ENCODE measurements around the gene DNAJC18.

Gene DNAJC18

DNA sequence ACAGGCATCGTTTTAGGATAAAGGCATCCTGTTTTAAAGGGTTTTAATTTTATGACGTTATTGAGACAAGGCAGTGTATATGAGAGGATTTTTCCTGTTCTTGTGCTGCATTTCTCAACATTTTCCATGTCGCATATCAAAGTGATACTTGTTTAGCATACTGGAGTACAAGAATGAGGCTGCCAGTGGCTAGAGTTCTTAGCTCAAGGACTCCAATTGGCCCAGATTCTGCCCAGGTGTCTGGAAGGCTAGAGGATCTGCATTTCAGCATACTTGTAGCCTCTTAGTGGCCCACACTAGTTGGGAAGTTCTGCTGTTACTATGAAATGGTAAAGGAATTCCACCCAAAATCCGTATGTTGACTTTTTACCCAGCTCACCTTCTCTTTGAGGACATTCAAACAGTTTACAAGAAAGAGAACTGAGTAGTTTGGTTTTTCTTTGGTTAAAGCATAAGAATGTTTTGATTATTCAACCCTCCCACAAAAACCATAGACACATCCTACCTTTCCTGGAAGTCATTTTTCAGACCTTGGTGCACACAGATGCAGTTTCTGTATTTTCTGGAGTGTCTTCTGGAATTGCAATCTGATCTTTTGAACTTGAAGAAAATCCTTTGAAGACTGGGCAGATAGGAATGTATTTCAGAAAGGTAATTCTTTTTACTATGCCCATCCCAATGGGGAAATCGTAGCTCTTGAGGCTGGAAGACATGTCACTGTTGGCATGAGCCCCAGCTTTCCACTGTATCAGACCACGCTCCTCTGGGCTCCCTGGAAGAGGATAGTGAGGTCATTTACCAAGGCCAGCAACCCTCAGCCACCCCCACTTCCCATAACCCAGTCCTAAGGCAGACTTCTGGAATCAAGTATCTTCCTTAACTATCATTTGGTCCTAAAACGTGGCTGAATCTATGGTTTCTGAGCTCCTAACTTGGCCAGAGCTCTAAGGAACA, 67.6 kb downstream of the DNAJC18 start:
- ChIA-PET POLR2A (no interaction called here), CTCF (interaction anchor here (0.5 kb wide), 1 partner anchor 405 kb away, joined by 4 read pairs; no protein-coding TSS in a partner anchor)

DNA sequence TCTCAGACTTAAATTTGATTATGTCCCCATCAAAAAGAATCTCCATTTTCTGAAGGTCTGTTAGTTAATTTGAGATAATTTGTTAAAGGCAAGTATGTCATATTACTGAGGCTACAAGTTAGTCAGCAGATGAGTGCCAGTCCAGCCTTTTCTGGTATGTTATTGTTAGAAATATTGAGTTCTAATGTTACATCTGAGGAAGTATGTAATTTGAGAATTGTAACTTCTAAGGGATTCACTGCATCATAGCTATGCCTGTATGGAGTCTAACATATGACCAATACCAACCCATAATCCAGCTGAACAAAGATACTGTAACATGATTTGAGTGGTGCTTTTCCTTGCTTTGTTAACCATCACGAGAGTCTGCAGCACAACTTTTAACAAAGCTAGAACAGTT, 70.1 kb downstream of the DNAJC18 start:
- DNase-seq (ENCODE audit: extremely low spot score) = no peak
- TF ChIP-seq ARNT (IDR thresholded peaks at IDR 0.05) (no peak), ZNF384 (IDR thresholded peaks at IDR 0.05) (no peak), HDGF (IDR thresholded peaks at IDR 0.05; ENCODE audit: borderline replicate concordance) (no peak), ELF4 (IDR thresholded peaks at IDR 0.05) (no peak), FOXA1 (IDR thresholded peaks at IDR 0.05) (no peak), CTBP1 (IDR thresholded peaks at IDR 0.05; ENCODE audit: borderline replicate concordance) (no peak), L3MBTL2 (conservative IDR thresholded peaks at IDR 0.05) (no peak), SP1 (IDR thresholded peaks at IDR 0.05) (no peak), FOXM1 (IDR thresholded peaks at IDR 0.05; ENCODE audit: borderline replicate concordance) (no peak), LEF1 (IDR thresholded peaks at IDR 0.05; ENCODE audit: borderline replicate concordance) (no peak), FOXK2 (IDR thresholded peaks at IDR 0.05) (no peak), NFRKB (IDR thresholded peaks at IDR 0.05) (no peak), SUZ12 (IDR thresholded peaks at IDR 0.05) (no peak)
- TF ChIP-seq, protein P1, sequence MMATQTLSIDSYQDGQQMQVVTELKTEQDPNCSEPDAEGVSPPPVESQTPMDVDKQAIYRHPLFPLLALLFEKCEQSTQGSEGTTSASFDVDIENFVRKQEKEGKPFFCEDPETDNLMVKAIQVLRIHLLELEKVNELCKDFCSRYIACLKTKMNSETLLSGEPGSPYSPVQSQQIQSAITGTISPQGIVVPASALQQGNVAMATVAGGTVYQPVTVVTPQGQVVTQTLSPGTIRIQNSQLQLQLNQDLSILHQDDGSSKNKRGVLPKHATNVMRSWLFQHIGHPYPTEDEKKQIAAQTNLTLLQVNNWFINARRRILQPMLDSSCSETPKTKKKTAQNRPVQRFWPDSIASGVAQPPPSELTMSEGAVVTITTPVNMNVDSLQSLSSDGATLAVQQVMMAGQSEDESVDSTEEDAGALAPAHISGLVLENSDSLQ (IDR thresholded peaks at IDR 0.05) = no peak
- ChIA-PET CTCF (interaction anchor here (0.6 kb wide), 1 partner anchor 53 kb away, joined by 3 read pairs; no protein-coding TSS in a partner anchor), POLR2A (no interaction called here)

More for the DNA sequence above, 67.6 kb downstream of the DNAJC18 start:
- TF ChIP-seq SP1 (IDR thresholded peaks at IDR 0.05) (no peak), LEF1 (IDR thresholded peaks at IDR 0.05; ENCODE audit: borderline replicate concordance) (no peak), L3MBTL2 (conservative IDR thresholded peaks at IDR 0.05) (no peak), TARDBP (IDR thresholded peaks at IDR 0.05) (no peak), ELF4 (IDR thresholded peaks at IDR 0.05) (no peak), BHLHE40 (IDR thresholded peaks at IDR 0.05; ENCODE audit: borderline replicate concordance) (no peak), ZNF384 (IDR thresholded peaks at IDR 0.05) (no peak), FOXM1 (IDR thresholded peaks at IDR 0.05; ENCODE audit: borderline replicate concordance) (no peak)
- no peak for DNase-seq (ENCODE audit: extremely low spot score)

DNA sequence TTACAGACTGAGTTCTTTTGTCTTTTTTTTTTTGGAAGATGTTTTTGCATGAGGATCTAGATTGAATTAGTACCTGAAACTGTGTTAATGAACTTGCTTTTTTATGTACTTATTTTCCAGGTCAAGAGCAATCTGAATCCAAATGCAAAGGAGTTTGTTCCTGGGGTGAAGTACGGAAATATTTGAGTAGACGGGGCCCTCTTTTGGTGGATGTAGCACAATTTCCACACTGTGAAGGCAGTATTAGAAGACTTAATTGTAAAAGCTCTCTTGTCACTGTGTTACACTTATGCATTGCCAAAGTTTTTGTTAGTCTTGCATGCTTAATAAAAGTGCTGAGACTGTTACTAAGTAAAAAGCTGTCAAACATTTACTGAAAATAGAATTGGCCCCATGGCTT, 70.7 kb downstream of the DNAJC18 start:
- ChIA-PET POLR2A (no interaction called here), CTCF (interaction anchor here (0.6 to 0.7 kb wide), 3 partner anchors 96 to 1128 kb away, joined by 3 to 4 read pairs (median 3); no protein-coding TSS in a partner anchor)
- TF ChIP-seq L3MBTL2 (conservative IDR thresholded peaks at IDR 0.05) (no peak), FOXK2 (IDR thresholded peaks at IDR 0.05) (no peak), FOXA1 (IDR thresholded peaks at IDR 0.05) (no peak), SP1 (IDR thresholded peaks at IDR 0.05) (no peak), BHLHE40 (IDR thresholded peaks at IDR 0.05; ENCODE audit: borderline replicate concordance) (no peak), NFRKB (IDR thresholded peaks at IDR 0.05) (no peak), TARDBP (IDR thresholded peaks at IDR 0.05) (no peak), HDGF (IDR thresholded peaks at IDR 0.05; ENCODE audit: borderline replicate concordance) (no peak), CTBP1 (IDR thresholded peaks at IDR 0.05; ENCODE audit: borderline replicate concordance) (no peak), ARNT (IDR thresholded peaks at IDR 0.05) (no peak), SUZ12 (IDR thresholded peaks at IDR 0.05) (no peak), ZNF384 (IDR thresholded peaks at IDR 0.05) (no peak), ELF4 (IDR thresholded peaks at IDR 0.05) (no peak), LEF1 (IDR thresholded peaks at IDR 0.05; ENCODE audit: borderline replicate concordance) (no peak)
- TF ChIP-seq, protein P1 (IDR thresholded peaks at IDR 0.05) = no peak
- no peak for DNase-seq (ENCODE audit: extremely low spot score)

DNA sequence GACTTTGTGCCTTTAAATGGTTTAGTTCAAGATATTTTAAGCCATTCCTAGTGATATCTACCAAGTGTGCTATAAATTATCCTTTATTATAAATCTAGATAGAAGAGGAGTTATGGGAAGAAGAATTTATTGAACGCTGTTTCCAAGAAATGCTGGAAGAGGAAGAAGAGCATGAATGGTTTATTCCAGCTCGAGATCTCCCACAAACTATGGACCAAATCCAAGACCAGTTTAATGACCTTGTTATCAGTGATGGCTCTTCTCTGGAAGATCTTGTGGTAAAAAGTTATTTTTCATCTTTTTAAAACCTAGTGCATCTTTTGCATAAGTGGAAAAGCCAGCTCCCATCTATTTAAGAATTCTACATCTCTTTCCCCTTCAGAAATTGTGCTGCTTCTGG, 74.9 kb downstream of the DNAJC18 start:
- POLR2A ChIA-PET = interaction anchor here (1.3 kb wide), 1 partner anchor 22 kb away, joined by 3 read pairs; the partner anchor contains the start of gene PAIP2
- TF ChIP-seq FOXM1 (IDR thresholded peaks at IDR 0.05; ENCODE audit: borderline replicate concordance) = no peak
- no peak for TF ChIP-seq SP1 (IDR thresholded peaks at IDR 0.05)
- no peak for TF ChIP-seq TARDBP (IDR thresholded peaks at IDR 0.05)
- no peak for TF ChIP-seq ZNF384 (IDR thresholded peaks at IDR 0.05)
- TF ChIP-seq SUZ12 (IDR thresholded peaks at IDR 0.05) = no peak
- no peak for TF ChIP-seq BHLHE40 (IDR thresholded peaks at IDR 0.05; ENCODE audit: borderline replicate concordance)
- no peak for TF ChIP-seq FOXK2 (IDR thresholded peaks at IDR 0.05)
- TF ChIP-seq NFRKB (IDR thresholded peaks at IDR 0.05) = no peak
- no peak for TF ChIP-seq LEF1 (IDR thresholded peaks at IDR 0.05; ENCODE audit: borderline replicate concordance)
- no peak for TF ChIP-seq ELF4 (IDR thresholded peaks at IDR 0.05)
- TF ChIP-seq FOXA1 (IDR thresholded peaks at IDR 0.05) = no peak
- no peak for TF ChIP-seq ARNT (IDR thresholded peaks at IDR 0.05)
- TF ChIP-seq, protein P1 (IDR thresholded peaks at IDR 0.05) = no peak
- no peak for TF ChIP-seq L3MBTL2 (conservative IDR thresholded peaks at IDR 0.05)
- TF ChIP-seq HDGF (IDR thresholded peaks at IDR 0.05; ENCODE audit: borderline replicate concordance) = no peak
- TF ChIP-seq CTBP1 (IDR thresholded peaks at IDR 0.05; ENCODE audit: borderline replicate concordance) = no peak
- DNase-seq (ENCODE audit: extremely low spot score) = no peak
- CTCF ChIA-PET = no interaction called here

DNA sequence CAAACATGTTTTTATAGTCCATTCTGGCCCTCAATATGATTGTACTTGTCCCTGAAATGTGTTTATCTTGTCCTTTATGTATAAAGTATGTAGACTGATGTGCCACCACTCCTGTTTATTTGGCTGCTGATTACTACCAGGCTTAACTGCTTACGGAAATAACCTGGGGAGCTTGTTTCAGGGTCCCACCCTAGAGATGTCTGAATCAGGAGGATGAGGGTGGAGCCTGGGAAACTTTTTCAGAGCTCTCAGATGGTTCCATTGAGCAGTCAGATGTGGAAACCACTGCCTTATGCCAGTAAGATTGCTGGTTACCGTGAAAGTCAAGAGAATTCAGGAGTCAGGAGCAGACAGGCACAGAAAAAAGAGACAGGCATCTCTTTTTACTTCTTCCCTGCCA, 75.4 kb downstream of the DNAJC18 start:
- TF ChIP-seq NFRKB (IDR thresholded peaks at IDR 0.05) (no peak), LEF1 (IDR thresholded peaks at IDR 0.05; ENCODE audit: borderline replicate concordance) (no peak), SP1 (IDR thresholded peaks at IDR 0.05) (no peak), FOXM1 (IDR thresholded peaks at IDR 0.05; ENCODE audit: borderline replicate concordance) (no peak), ZNF384 (IDR thresholded peaks at IDR 0.05) (no peak), SUZ12 (IDR thresholded peaks at IDR 0.05) (no peak), ARNT (IDR thresholded peaks at IDR 0.05) (no peak), TARDBP (IDR thresholded peaks at IDR 0.05) (no peak), CTBP1 (IDR thresholded peaks at IDR 0.05; ENCODE audit: borderline replicate concordance) (no peak)
- TF ChIP-seq, protein P1 (IDR thresholded peaks at IDR 0.05) = no peak
- DNase-seq (ENCODE audit: extremely low spot score) = no peak
- CTCF ChIA-PET = no interaction called here
- POLR2A ChIA-PET = interaction anchor here (0.6 to 1.3 kb wide), 2 partner anchors 22 to 229 kb away, joined by 3 read pairs; partner anchors contain the start of gene PAIP2

Data from HEK293T (cell line).